NCI-H774 (cell line): ENCODE data around the gene MST1.
A peak's percentile ranks its signal among the peaks of the same experiment; 100 is the strongest.

ENCODE experiments used
- DNase-seq: peaks from one replicate; lab custom pipeline; 2025; lab: John Stamatoyannopoulos, UW

Gene MST1

DNA sequence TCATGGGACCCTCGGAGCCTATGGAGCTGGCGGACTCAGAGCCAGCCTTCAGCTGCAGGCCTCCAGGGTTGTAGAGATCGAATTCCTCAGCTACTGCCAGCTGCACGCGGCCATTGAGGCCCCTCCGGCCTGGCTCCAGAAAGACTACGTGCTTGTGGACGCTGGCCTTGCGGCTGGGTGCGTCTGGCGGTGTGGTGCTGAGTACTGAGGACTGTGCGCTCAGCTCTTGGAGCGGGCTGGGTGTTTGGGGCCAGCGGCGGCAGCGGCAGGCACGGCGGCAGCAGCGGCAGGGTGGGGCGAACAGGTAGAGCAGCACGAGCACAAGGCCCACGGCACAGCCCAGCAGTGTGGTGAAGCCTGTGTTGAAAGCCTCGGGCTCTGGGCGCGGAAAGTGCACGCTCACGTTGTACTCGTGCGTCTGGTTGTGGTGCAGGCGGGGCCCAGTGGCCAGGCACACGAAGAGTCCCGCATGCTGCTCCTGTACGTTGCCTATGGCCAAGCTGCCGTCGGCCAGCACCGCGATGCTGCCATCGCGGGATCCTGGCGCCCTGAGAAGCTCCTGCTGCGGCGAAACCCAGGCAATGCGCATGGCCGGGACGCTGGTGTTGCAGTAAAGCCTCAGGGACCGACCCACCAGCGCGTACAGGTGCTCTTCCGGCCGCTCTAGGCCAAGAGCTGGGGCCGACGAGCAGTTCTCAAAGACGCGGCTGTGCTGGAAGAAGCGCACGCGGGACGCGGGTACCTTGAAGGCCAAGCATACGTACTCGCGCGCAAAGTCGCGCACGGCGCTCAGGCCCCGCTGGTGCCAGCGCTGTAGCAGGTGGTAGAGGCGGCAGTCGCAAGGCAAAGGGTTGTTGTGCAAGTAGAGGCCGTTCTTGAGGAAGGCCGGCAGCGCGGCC lies 28.9 kb upstream of the MST1 start:
- no peak for DNase-seq

DNA sequence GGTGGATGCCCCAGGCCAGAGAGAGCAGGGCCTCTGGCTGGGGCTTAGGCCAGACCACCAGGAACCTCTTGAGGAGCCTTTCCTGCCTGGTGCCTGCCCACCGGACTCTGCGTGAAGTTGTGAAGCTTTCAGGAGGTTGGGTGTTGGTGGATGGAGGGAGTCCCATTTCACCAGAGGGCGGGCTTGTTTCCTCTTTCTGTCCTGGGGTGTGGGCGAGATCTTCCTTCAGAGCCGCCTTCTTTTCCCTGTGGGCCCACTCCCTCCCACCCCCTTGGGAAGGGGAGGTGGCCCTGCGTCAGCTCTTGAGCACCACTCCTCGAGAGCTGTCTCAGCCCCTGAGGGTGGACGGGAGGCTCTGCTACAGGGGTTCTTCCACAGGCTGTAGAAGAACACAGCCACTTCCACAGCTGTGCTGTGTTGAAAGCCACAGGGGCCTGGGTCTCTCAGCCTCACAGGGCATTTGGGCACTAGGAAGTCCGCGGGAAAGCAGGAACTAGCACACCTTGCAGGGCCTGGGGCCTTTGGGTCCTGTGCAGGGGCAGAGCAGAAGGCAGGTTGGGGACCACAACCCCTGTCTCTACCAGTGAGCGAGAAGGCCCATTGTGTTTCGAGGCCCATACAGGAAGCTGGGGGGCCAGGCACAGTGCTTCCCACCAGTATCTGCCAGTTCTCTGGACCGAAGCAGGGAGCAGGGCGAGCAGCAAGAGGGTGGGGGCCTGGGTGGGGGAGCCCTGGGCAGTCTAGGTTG lies 28.1 kb upstream of the MST1 start:
- no peak for DNase-seq

DNA sequence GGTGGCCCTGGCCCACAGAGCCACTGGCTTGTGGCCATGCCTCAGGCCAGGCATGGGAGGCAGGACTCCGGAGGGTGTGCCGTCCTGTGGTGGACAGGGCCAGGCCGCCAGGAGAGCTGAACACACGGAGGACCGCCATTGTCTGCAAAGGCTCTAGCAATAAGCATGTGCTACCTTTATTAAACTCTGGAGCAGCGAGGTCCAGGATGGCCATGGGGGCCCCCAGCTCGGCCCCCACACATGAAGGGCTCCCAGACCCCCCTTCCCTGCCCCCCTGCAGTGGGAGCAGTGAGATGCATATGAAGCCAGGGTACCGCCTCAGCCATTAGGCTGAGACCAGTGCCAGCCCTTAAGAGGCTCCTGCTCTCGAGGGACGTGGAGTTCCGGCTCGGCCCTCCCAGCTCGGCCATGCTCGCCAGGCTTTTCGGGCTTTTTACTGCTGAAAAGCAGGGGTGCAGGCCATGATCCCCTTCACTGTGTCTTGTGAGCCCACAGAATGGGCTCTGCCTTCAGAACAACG lies 27.5 kb upstream of the MST1 start:
- DNase-seq, result no peak

DNA sequence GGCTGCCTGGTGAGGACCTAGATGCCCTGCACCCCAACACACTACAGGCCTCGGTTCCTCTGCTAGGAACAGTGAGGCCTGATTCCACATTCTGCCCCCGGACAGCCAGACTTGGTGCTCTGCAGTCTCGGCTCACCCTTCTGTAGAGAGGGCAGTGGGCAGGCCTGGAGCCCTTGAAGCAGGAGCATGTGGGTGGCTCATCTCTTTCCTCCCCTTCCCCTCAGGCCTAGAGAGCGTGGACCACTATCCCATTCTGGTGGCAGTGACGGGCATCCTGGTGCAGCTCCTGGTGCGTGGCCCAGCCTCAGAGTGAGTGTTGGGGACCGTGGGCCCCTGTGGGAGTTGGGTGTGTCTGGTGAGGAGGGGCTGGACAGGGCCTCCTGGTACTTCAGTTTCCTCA lies 26.9 kb upstream of the MST1 start:
- no peak for DNase-seq

DNA sequence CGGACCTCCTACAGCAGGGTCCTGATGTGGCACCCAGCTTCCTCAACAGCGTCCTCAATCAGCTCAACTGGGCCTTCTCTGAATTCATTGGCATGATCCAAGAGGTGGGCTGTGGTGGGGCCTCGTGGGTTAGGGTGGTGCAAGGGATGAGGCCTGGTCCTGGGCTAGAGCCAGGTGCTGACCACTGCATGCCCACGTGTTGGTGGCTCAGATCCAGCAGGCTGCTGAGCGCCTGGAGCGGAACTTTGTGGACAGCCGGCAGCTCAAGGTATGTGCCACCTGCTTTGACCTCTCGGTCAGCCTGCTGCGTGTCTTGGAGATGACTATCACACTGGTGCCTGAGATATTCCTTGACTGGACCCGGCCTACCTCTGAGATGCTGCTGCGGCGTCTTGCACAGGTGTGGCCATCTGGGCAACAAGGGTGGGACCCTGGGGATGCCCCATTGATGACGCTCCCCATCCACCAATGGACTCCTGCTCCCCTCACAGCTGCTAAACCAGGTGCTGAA lies 26.4 kb upstream of the MST1 start:
- DNase-seq, result no peak

DNA sequence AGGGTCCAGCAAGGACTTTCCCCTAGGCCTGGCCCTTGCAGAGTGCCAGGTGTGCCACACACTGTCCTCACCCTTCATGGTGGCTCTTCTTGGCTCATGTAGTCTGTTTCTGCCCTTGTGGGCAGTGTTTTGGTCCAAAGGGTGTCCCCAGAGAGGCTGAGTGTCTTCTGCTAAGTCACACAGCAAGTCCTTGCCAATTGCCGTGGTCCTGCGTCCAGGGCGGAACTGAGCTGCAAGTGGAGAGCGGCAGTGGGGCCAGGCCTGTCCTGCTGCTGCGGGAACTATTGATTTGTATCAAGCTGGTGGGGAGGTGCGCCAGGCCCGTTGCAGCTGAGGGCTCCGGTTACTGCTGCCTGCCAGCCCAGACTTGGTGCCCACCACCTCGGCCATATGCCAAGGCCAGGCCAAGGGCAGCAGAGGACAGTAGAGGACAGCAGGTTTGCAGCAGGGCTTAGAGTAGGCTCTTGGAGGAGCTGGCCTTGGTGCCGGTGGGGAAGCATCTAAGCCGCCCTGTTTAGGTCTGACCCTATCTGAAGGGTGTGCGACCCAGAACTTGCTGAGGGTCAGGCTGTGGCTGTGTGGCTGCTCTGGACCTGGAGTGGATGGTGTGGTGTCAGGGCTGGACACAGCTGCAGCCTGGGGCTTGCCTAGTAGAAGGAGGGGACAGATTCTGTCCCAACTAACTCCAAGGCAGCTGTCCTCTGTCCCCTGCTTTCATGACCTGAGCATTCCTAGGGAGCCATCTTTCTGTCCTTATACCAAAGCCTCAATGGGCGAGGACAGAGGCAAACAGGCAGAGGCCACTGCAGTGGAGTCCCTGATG lies 25.7 kb upstream of the MST1 start:
- DNase-seq, result no peak

DNA sequence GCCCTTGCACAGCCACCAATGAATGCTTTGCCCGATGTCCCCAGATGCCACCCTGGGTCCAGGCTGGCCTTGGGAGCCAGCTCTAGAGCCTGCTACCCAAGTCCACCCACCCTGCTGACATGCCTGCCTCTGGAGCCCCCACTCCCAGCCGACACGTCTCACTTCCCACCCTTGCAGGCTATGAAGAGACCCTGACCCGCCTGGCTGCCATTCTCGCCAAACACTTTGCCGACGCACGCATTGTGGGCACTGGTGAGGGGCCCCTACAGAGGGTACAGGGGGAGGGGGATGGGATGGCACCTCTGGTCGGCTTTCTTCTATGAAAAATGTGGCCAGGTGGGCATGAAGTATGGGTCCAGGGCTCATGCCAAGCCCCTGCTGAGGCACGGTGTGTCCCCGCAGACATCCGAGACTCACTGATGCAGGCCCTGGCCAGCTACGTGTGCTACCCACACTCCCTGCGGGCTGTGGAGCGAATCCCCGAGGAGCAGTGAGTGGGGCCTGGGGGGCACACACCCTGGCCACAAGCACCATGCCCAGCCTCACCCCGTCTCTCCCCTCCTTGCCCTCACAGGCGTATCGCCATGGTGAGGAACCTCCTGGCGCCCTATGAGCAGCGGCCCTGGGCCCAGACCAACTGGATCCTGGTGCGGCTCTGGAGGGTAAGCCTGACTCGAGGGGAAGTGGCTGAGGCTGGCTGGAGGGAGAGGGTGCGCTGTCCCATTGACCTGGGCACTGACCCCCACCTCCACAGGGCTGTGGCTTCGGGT lies 24.2 kb upstream of the MST1 start:
- DNase-seq, result no peak

DNA sequence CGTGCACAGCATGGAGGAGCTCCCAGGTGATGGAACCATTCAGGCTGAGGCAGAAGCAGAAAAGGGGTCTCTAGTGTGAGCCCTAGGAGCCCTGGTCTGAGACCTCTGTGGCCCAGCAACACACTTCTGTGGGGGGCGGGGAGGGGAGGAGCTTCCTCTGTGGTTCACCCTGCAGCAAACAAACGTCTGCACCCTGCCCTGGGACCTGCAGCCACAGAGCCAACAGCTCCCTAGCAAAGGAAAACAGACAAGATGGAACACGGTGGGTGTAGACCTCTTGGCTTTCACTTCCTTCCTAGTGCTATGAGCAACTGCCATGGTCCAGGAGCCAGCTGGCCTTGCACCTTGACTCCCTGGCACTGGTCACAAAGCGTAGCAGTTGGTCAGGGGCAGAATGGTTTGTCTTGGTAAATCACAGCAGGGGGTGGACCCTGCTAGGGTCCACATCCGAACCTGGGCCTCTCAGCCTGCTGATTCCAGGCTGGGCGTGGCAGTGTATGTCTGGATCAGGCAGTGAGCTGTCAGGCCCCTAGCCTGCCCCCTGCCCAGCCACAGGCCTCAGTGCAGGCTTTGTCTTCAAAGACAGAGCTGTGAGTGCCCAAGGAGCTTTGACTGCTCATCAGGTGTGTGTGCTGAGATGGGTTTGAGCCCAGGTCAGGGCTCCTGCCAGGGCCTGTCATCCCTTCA lies 23.5 kb upstream of the MST1 start:
- DNase-seq, result no peak

DNA sequence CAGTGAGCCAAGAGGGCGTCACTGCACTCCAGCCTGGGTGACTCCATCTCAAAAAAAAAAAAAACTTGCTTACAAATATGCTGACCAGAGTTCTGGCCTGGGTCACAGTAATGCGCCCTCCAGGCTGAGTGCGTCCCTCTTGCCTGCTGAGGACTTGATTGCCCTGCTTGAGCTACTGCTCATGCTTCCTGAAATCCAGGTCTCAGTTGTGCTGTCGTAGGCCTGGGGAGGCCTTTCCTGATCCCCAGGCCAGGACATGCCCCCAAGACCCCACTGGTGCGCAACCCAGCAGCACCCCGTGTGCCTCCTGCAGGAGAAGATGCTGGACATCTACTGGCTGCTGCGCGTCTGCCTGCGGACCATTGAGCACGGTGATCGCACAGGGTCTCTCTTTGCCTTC lies 22.9 kb upstream of the MST1 start:
- DNase-seq, result no peak

DNA sequence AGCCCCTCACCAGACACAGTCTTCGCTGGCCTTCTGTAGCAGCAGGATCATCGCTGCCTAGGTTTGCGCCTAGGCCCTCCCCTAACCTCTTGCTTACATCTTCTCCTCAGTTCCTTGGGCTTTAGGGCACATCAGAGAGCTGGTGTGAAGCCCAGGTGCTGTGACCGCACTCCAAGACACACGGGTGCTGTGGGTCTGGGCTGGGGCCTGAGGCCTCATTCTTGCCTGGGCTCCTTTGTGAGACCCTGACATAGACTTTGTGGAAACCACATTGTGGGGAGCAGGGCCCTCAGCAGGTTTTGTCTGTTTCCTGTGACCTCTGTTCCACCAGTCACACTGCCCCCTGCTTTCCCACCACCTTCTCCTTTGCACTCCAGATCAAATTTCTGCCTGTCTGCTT lies 22.2 kb upstream of the MST1 start:
- no peak for DNase-seq

DNA sequence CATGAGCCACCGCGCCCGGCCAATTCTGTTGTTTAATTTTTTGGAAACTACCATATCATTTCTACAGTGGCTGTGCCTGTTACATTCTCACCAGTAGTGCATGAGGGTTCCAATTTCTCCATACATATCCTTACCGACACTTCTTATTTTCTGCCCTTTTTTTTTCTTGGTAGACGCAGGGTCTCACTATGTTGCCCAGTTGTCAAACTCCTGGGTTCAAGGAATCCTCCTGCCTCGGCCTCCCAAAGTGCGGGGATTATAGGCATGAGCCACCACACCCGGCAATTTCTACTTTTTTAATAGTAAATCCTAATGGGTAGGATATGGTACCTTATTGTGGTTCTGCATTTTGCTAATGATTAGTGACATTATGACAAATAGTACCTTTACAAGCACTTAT lies 20.6 kb upstream of the MST1 start:
- DNase-seq, result no peak

DNA sequence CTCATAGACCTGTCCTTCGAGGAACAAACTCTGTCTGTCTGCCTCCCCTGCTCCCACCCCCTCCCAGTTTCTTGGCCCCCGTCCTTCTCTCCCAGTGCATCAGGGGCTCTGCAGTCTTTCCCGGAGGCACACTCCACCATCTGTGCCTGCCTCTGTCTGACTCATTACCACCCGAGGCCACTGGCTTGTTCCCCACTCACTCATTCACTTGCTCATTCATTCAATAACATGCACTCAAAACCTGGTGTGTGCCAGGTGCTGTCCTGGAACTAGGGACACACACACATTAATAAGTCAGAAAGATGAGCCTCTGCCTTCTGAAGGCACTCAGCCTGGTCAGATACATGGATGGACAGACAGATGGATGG lies 17.8 kb upstream of the MST1 start:
- DNase-seq, result no peak

DNA sequence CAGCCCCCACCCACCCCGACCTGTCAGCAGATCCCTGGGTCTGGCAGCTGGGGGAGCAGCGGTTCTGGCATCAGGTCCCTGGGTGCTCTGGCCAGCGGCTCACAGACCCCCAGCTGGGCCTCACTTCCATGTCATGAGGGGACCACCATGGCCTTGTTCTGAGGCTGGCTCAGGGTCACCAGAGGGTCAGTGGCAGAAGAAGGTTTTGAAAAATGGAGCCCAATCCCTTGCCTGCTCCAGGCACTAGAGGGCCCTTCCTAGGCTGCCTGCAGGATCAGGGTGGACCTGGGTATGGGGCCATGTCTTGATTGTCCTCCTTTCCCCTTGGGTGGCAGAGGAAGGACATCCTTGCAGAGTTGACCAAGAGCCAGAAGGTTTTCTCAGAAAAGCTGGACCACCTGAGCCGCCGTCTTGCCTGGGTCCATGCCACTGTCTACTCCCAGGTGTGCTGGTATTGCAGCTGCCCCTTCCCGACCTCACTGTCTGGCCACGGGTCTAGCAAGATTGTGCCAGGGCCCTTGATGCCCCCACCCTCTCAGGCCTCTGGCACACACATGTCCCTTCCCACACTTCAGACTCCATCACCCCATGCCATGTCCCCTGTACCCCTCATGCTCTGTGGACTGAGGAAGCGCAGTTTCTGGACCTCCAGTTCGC lies 17.3 kb upstream of the MST1 start:
- no peak for DNase-seq

DNA sequence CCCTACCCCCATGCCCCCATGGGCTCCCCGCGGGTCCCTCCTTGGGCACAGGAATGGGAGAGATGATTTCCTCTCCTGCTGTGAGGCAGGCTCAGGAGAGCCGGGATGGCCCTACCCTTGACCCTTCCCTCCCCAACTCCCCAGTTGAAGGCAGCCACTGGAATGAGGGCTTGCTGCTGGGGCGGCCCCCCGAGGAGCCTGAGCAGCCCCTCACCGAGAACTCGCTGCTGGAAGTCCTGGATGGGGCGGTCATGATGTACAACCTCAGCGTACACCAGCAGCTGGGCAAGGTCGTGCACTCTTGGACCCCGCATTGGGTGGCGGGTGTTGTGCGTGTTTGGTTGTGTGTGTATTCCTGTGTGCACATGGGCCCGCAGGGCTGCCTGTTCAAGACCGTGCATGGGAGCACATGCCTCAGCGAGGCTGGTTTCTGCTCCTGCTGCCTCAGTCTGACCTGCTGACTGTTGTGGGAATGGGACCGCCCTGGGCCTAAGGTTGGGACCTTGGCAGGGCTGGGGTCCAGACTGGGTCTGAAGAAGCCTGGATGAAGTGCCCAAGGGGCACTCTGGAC lies 16.2 kb upstream of the MST1 start:
- DNase-seq, result no peak

DNA sequence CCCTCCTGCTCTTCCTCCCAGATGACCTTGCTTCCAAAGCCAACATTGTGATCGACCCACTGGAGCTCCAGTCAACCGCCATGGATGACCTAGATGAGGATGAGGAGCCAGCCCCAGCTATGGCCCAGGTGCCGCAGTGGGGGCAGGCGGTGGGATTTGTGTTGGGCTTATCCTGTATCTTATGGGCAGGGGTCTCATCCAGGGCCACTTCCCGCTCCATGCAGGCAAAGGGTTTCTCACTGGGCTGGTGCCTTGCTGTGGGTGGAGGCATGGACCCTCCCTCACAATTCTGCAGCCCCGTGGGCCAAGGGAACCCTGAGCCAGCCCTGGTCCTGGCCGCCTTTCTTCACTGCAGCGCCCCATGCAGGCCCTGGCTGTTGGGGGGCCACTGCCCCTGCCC lies 15.4 kb upstream of the MST1 start:
- DNase-seq, result no peak

DNA sequence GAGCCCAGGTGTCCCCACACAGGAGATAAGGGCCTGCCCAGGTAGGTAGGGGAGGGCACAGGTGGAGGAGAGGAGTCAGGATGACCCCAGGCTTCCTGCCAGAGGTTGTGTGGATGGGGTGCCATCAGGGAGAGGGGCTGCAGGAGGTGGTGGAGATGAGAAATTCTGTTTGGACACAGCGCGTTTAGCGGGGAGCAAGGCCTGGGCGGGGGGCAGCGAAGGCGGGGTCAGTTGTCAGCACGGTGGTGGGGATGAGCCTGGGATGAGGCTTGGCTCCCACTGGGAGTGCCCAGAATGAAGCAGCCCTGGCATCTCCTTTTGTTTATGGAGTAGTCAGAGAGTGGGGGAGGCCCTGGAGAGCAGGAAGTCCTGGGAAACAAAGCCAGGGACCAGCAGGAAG lies 14.7 kb upstream of the MST1 start:
- DNase-seq, result no peak

DNA sequence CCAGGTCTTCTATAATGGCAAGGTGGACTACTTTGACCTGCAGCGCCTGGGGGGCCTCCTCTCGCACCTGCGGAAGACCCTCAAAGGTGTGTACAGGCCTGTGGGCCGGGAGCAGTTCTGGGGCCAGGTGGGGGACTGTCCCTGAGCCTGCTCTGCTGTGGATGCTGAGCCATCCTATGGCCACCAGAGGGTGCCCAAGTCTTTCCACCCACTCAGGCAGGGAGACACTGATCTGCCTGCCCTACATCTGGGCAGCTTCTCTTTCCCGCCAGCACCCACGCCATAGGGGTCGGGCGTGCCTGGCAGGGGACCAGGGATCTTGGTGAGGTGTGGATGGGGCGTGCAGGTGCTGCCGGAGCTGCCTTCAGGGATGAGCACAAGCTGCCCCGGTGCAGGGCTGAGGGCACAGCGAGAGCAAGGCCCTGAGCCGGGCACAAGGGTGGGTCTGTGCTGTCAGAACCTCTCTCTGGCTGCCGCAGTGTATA lies 14.2 kb upstream of the MST1 start:
- DNase-seq, result peak; percentile 19

DNA sequence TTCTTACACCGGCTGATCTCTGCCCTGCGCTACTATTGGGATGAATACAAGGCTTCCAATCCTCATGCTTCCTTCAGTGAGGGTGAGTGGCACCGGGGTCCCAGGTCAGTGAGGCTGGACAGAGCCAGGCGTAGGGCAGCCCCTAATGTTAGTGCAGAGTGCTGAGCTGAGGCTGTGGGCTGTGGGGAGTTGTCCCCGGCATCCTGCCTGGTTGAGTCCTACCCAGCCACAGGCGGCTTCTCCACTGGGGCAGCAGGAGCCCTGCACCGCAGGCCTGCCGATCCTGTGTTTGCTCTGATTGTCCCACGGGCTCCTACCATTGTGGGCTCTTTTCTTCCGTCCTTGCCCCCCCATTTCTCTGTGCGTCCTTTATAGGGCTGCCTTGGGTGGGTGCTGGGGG lies 13.4 kb upstream of the MST1 start:
- no peak for DNase-seq

DNA sequence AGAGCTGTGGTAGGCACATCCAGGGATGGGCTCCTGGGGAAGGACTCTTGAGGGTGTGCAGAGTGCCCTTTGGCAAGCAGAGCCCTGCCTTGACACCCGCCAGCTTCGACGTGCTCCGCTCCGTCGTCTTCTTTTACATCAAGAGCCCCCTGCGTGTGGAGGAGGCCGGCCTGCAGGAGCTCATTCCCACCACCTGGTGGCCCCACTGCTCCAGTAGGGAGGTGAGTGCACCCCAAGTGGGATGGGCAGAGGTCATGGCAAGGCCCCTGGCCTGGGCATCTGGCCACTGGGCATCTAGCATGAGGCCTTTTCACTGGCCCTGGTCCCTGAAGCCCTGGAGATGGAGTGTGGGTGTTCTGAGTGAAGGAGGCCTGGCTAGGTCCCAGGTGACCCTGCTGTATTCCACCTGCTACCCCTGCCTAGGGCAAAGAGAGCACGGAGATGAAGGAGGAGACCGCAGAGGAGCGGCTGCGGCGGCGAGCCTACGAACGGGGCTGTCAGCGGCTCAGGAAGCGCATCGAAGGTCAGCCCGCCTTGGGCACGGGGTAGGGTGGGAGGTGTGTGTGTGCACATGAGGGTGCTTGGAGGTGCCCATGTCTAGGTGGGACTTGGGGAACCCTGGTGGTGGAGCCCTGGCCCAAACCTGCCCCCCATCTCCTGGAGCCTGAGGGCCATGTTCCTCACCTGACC lies 12.3 kb upstream of the MST1 start:
- DNase-seq, result no peak
